Uterus (tissue), 4 donors: ENCODE measurements around the gene SLC22A17. TPM values are rescaled to one million over a fixed set of nuclear protein-coding genes. Genes with fewer than 3 reads are reported as not detected.
"Not testable (repeated sequence)": the region's sequence is repeated elsewhere in the genome, so short reads cannot be mapped to it uniquely, and the experiment has no call there.

Experiments
- DNase-seq, 2 donors: peaks; one replicate each; pipeline ENCODE4 v3.0.0-alpha.2; 2019 to 2020
- H3K27ac ChIP-seq, 2 donors: fragments of 200-600 bp; sonication (generic); 1 replicate in 1 of 2; 2 replicates in 1 of 2; pipeline ENCODE4 v1.5.1; 2016 to 2018
- H3K27me3 ChIP-seq, 2 donors: fragments of 200-600 bp; sonication (generic); one replicate each; pipeline ENCODE4 v1.5.1; 2018 to 2019; ENCODE audit warnings: control low read depth in 1 of 2
- H3K36me3 ChIP-seq, 2 donors: fragments of 200-600 bp; sonication (generic); one replicate each; pipeline ENCODE4 v1.5.1; 2019; ENCODE audit warnings: control low read depth in 1 of 2
- H3K4me1 ChIP-seq, 2 donors: fragments of 200-600 bp; sonication (generic); one replicate each; pipeline ENCODE4 v1.5.1; 2018 to 2019; ENCODE audit warnings: control low read depth in 1 of 2
- H3K4me3 ChIP-seq, 2 donors: fragments of 200-600 bp; sonication (generic); 1 replicate in 1 of 2; 2 replicates in 1 of 2; pipeline ENCODE4 v1.5.1; 2018 to 2019; ENCODE audit warnings: mild to moderate bottlenecking in 1 of 2
- H3K9me3 ChIP-seq, 2 donors: fragments of 200-600 bp; sonication (generic); one replicate each; pipeline ENCODE4 v1.5.1; 2019; ENCODE audit warnings: control low read depth in 1 of 2
- POLR2A ChIP-seq, 2 donors: fragments of 450-650 bp; IDR thresholded peaks; one replicate each; pipeline ENCODE4 v1.6.1; 2016; ENCODE audit warnings: antibody characterized with exemption in 2 of 2, mild to moderate bottlenecking in 1 of 2, moderate library complexity in 1 of 2
- intact Hi-C: fragments of 100-400 bp; cut with DNase I; formaldehyde crosslinking; loops from one replicate; pipeline ENCODE4 v1.15.1; 2023; ENCODE audit warnings: low total_unique reads
- total RNA-seq, 4 donors: library from RNA; depleted of rRNA in 3 of 4; stranded (reverse); fragments of >200 nt in 3 of 4; gene quantifications; one replicate each; pipeline versions ENCODE4 v1.1.0 to v1.2.4, GENCODE V29; 2014 to 2023
- TF ChIP-seq, protein P1 (sequence below), 4 experiments: fragments of 200-600 bp in 2 of 4; fragments of 450-650 bp in 2 of 4; sonication (generic) in 2 of 4; IDR thresholded peaks; one replicate each; pipeline ENCODE4 v1.5.1; 2016 to 2019; ENCODE audit warnings: antibody characterized with exemption in 4 of 4, mild to moderate bottlenecking in 2 of 4, moderate library complexity in 1 of 4
- donor health status: DM: yes; HTN: yes; CAD: no.

SLC22A17 gene
- total RNA-seq, 4 donors from 2014 or later: 30.6 to 49.4 (median 41.7) TPM

GRCh38 chr14:23388996-23389395 is 36.3 kb upstream of the SLC22A17 start:
- no peak for DNase-seq
- intact Hi-C loops: no loop called here

GRCh38 chr14:23387916-23388882 is 35.5 kb upstream of the SLC22A17 start:
- intact Hi-C loops: no loop called here

More at GRCh38 chr14:23388996-23389395, 36.3 kb upstream of the SLC22A17 start:
- no peak for TF ChIP-seq POLR2A (IDR thresholded peaks at IDR 0.05)
- TF ChIP-seq, protein P1, sequence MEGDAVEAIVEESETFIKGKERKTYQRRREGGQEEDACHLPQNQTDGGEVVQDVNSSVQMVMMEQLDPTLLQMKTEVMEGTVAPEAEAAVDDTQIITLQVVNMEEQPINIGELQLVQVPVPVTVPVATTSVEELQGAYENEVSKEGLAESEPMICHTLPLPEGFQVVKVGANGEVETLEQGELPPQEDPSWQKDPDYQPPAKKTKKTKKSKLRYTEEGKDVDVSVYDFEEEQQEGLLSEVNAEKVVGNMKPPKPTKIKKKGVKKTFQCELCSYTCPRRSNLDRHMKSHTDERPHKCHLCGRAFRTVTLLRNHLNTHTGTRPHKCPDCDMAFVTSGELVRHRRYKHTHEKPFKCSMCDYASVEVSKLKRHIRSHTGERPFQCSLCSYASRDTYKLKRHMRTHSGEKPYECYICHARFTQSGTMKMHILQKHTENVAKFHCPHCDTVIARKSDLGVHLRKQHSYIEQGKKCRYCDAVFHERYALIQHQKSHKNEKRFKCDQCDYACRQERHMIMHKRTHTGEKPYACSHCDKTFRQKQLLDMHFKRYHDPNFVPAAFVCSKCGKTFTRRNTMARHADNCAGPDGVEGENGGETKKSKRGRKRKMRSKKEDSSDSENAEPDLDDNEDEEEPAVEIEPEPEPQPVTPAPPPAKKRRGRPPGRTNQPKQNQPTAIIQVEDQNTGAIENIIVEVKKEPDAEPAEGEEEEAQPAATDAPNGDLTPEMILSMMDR (IDR thresholded peaks at IDR 0.05): no peak
- H3K4me3 ChIP-seq: no peak overlapping the region
- no peaks in the 10 kb centered on the region for H3K9me3 ChIP-seq
- no peaks in the 10 kb centered on the region for H3K4me1 ChIP-seq
- H3K36me3 ChIP-seq: no peaks in the 10 kb centered on the region
- no peak overlapping the region for H3K27ac ChIP-seq
- no peaks in the 10 kb centered on the region for H3K27me3 ChIP-seq

GRCh38 chr14:23386999-23387398 is 34.3 kb upstream of the SLC22A17 start:
- Histone ChIP-seq H3K27me3 (no peaks in the 10 kb centered on the region), H3K4me3 (no peak overlapping the region), H3K27ac (no peak overlapping the region), H3K9me3 (no peaks in the 10 kb centered on the region), H3K4me1 (no peaks in the 10 kb centered on the region), H3K36me3 (no peaks in the 10 kb centered on the region)
- TF ChIP-seq, protein P1 (IDR thresholded peaks at IDR 0.05): no peak
- no peak for TF ChIP-seq POLR2A (IDR thresholded peaks at IDR 0.05)
- intact Hi-C loops: no loop called here
- no peak for DNase-seq

More at GRCh38 chr14:23387916-23388882, 35.5 kb upstream of the SLC22A17 start:
- TF ChIP-seq POLR2A (IDR thresholded peaks at IDR 0.05): no peak
- TF ChIP-seq, protein P1 (IDR thresholded peaks at IDR 0.05): no peak
- Histone ChIP-seq H3K36me3 (no peaks in the 10 kb centered on the region), H3K9me3 (no peaks in the 10 kb centered on the region), H3K4me3 (no peak overlapping the region), H3K27ac (no peak overlapping the region), H3K27me3 (no peaks in the 10 kb centered on the region), H3K4me1 (no peaks in the 10 kb centered on the region)
- no peak for DNase-seq

- H3K4me3 ChIP-seq, H3K4me1 ChIP-seq, DNase-seq, H3K27ac ChIP-seq, H3K9me3 ChIP-seq, H3K27me3 ChIP-seq, intact Hi-C loops, H3K36me3 ChIP-seq: not testable (repeated sequence)
Measured at GRCh38 chr14:23386266-23386657, 33.6 kb upstream of the SLC22A17 start.

- no peaks in the 10 kb centered on the region for H3K9me3 ChIP-seq
- H3K36me3 ChIP-seq: no peaks in the 10 kb centered on the region
- TF ChIP-seq, protein P1 (IDR thresholded peaks at IDR 0.05): no peak
- no peak for TF ChIP-seq POLR2A (IDR thresholded peaks at IDR 0.05)
- no peak overlapping the region for H3K27ac ChIP-seq
- no peak overlapping the region for H3K4me3 ChIP-seq
- intact Hi-C loops: no loop called here
- DNase-seq: no peak
- no peaks in the 10 kb centered on the region for H3K27me3 ChIP-seq
- H3K4me1 ChIP-seq: no peaks in the 10 kb centered on the region
Measured at GRCh38 chr14:23385642-23386265, 33.1 kb upstream of the SLC22A17 start.
